ENCODE results near the gene DUSP16. TPM values are rescaled to one million over a fixed set of nuclear protein-coding genes. Genes with fewer than 3 reads are reported as not detected.

The DUSP16 gene
- total RNA-seq, 4 donors from 2014 or later: 16.1 to 47.0 (median 40.0) TPM

DNA sequence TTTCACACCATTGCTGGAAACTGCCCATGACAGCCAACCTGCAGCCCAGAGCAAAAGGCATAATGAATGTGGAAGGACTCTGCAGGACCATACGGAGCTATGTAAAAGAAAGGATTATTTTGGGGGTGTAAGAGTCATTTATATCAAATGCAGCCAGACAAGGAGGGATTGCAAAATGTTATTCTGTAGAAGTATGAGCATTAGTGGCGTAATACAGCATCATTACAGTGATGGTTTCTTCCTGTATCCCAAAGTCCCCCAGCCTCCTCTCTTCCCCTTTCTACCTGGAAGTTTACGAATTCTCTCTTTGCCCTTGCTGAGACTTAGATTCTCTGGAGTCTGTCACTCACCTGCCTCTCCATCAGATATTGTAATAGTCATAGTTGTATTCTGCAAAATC is 115.9 kb downstream of the DUSP16 start:
- H3K36me3 ChIP-seq: no peaks in the 10 kb centered on the region
- no peak overlapping the region for H3K4me3 ChIP-seq
- H3K9me3 ChIP-seq: no peaks in the 10 kb centered on the region
- in situ Hi-C loops (cut with MboI; ENCODE audit: low pct_ligation_motif_present in 1 of 4, low pct_unique_long_range_greater_than_20kb in 1 of 4, low sequenced_read_pairs in 3 of 4) (no loop called here), intact Hi-C loops (cut with DNase I; ENCODE audit: low total_unique reads) (no loop called here)
- H3K27ac ChIP-seq: no peak overlapping the region
- H3K27me3 ChIP-seq: no peaks in the 10 kb centered on the region
- 96 to 100% methylated on average over 3 of the region's 3 CpGs for WGBS, 2 donors (ENCODE audit: low coverage in 1 of 2)
- DNase-seq: no peak
- no peak for TF ChIP-seq EP300 (IDR thresholded peaks at IDR 0.05; ENCODE audit: low read depth)
- TF ChIP-seq POLR2AphosphoS5 (IDR thresholded peaks at IDR 0.05): no peak
- no peak for TF ChIP-seq POLR2A (IDR thresholded peaks at IDR 0.05)
- TF ChIP-seq, protein P1, sequence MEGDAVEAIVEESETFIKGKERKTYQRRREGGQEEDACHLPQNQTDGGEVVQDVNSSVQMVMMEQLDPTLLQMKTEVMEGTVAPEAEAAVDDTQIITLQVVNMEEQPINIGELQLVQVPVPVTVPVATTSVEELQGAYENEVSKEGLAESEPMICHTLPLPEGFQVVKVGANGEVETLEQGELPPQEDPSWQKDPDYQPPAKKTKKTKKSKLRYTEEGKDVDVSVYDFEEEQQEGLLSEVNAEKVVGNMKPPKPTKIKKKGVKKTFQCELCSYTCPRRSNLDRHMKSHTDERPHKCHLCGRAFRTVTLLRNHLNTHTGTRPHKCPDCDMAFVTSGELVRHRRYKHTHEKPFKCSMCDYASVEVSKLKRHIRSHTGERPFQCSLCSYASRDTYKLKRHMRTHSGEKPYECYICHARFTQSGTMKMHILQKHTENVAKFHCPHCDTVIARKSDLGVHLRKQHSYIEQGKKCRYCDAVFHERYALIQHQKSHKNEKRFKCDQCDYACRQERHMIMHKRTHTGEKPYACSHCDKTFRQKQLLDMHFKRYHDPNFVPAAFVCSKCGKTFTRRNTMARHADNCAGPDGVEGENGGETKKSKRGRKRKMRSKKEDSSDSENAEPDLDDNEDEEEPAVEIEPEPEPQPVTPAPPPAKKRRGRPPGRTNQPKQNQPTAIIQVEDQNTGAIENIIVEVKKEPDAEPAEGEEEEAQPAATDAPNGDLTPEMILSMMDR (IDR thresholded peaks at IDR 0.05): no peak
- H3K4me1 ChIP-seq: peaks cover 0 to 54% (median 23%) of the 10 kb centered on the region in 4 donors

DNA sequence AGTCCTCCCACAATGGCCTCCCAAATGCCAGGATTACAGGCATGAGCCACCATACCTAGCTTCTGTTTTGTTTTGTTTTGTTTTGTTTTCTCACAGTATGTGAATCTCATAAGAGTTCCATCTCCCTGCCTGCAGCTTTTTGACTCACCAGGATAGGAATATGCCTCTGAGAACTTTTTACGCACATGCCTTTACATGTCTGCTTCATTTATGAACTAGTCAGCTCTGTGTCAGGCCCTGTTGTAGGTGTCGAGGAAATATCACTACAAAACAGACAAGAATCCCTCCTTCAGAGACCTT is 116.8 kb downstream of the DUSP16 start:
- TF ChIP-seq EP300 (IDR thresholded peaks at IDR 0.05; ENCODE audit: low read depth): no peak
- no peak for TF ChIP-seq POLR2AphosphoS5 (IDR thresholded peaks at IDR 0.05)
- TF ChIP-seq POLR2A (IDR thresholded peaks at IDR 0.05): no peak
- TF ChIP-seq, protein P1 (IDR thresholded peaks at IDR 0.05): no peak

DNA sequence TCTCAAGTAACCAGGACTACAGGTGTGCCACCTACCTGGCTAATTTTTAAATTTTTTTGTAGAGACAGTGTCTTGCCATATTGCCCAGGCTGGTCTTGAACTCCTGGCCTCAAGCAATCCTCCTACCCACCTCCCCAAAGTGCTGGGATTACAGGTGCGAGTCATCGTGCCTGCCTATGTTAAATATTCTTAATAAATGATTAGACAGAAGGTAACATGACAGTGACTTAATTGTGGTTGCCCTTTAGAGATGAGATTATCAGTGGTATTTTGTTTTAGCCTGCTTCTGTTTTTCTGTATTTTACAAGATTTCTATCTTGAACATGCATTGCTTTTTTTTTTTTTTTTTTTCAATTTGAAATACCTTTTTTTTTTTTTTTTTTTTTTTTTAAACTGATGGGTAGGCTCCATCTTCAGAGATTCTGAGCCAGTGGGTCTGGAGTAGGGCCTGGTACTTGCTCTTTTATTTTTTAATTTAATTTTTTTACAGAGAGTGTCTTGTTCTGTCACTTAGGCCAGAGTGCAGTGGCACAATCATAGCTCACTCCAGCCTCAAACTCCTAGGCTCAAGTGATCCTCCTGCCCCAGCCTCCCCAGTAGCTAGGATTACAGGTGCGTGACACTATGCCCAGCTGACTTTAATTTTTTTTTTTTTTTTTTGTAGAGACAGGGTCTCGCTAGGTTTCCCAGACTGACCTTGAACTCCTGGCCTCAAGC is 117.3 kb downstream of the DUSP16 start:
- H3K27ac ChIP-seq: no peak overlapping the region
- no peaks in the 10 kb centered on the region for H3K9me3 ChIP-seq
- intact Hi-C loops (cut with DNase I; ENCODE audit: low total_unique reads) (no loop called here), in situ Hi-C loops (cut with MboI; ENCODE audit: low pct_ligation_motif_present in 1 of 4, low pct_unique_long_range_greater_than_20kb in 1 of 4, low sequenced_read_pairs in 3 of 4) (no loop called here)
- 84 to 99% methylated on average over 4 of the region's 4 CpGs for WGBS, 2 donors (ENCODE audit: low coverage in 1 of 2)
- TF ChIP-seq POLR2A (IDR thresholded peaks at IDR 0.05): no peak
- no peak for TF ChIP-seq POLR2AphosphoS5 (IDR thresholded peaks at IDR 0.05)
- no peak for TF ChIP-seq EP300 (IDR thresholded peaks at IDR 0.05; ENCODE audit: low read depth)
- TF ChIP-seq, protein P1 (IDR thresholded peaks at IDR 0.05): no peak
- H3K4me3 ChIP-seq: no peak overlapping the region
- DNase-seq: no peak
- H3K27me3 ChIP-seq: no peaks in the 10 kb centered on the region
- H3K36me3 ChIP-seq: no peaks in the 10 kb centered on the region
- peaks cover 0 to 55% (median 19%) of the 10 kb centered on the region in 4 donors for H3K4me1 ChIP-seq

More for the DNA sequence above, 116.8 kb downstream of the DUSP16 start:
- Histone ChIP-seq H3K36me3 (no peaks in the 10 kb centered on the region), H3K27ac (no peak overlapping the region), H3K4me1 (peaks cover 0 to 55% (median 24%) of the 10 kb centered on the region in 4 donors), H3K27me3 (no peaks in the 10 kb centered on the region), H3K4me3 (no peak overlapping the region), H3K9me3 (no peaks in the 10 kb centered on the region)
- no peak for DNase-seq
- 95 to 100% methylated on average over 1 to 2 of the region's 2 CpGs for WGBS, 2 donors (ENCODE audit: low coverage in 1 of 2)
- intact Hi-C loops (cut with DNase I; ENCODE audit: low total_unique reads) (no loop called here), in situ Hi-C loops (cut with MboI; ENCODE audit: low pct_ligation_motif_present in 1 of 4, low pct_unique_long_range_greater_than_20kb in 1 of 4, low sequenced_read_pairs in 3 of 4) (no loop called here)

DNA sequence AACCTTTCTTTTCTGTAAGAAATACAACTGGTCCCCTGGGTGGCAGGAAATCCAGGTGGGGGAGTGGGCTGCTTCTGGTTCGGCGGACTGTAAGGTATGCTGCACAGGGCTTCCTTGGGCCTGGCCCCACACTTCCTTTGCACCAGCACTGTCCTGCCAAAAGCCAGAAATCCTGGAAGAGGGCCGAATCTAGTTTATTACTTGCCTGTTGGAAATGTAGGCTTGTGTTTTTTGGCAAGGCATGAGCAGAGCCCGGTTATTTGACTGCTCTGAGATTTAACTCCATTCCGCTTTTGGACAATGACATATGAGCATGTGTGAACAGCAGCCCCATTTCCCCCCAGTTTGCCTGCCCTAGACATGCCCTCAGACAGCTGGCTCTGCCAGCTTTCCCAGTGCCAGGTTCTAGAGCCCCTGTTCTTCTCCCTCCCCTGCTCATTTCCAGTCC is 119.2 kb downstream of the DUSP16 start:
- Histone ChIP-seq H3K36me3 (no peaks in the 10 kb centered on the region), H3K27me3 (no peaks in the 10 kb centered on the region), H3K4me1 (peaks cover 0 to 52% (median 12%) of the 10 kb centered on the region in 4 donors), H3K9me3 (no peaks in the 10 kb centered on the region), H3K27ac (peak overlapping the region; percentile 43 to 66 (median 60)), H3K4me3 (no peak overlapping the region)
- intact Hi-C loops (cut with DNase I; ENCODE audit: low total_unique reads): no loop called here
- DNase-seq: no peak
- in situ Hi-C loops (cut with MboI; ENCODE audit: low pct_ligation_motif_present in 1 of 4, low pct_unique_long_range_greater_than_20kb in 1 of 4, low sequenced_read_pairs in 3 of 4): no loop called here
- WGBS, 2 donors (ENCODE audit: low coverage in 1 of 2): 45 to 48% methylated on average over 3 to 5 of the region's 5 CpGs
- TF ChIP-seq, protein P1 (IDR thresholded peaks at IDR 0.05): no peak
- TF ChIP-seq POLR2AphosphoS5 (IDR thresholded peaks at IDR 0.05) (no peak), EP300 (IDR thresholded peaks at IDR 0.05; ENCODE audit: low read depth) (no peak), POLR2A (IDR thresholded peaks at IDR 0.05) (no peak)

Data from transverse colon (tissue), 4 donors.